HL-60 (cell line): ENCODE measurements around the gene DPEP2NB.

Experiments
- DNase-seq, 2 experiments: peaks; one replicate each; pipeline ENCODE4 v3.0.0-alpha.2; 2010 to 2020; ENCODE audit warnings: low read depth in 1 of 2, low spot score in 1 of 2
- H3K27ac ChIP-seq: fragments of 250-450 bp; sonication (Bioruptor Pico); replicated peaks from 2 replicates; pipeline ENCODE4 v1.5.1; 2020; ENCODE audit warnings: mild to moderate bottlenecking, moderate library complexity
- H3K27me3 ChIP-seq: fragments of 250-450 bp; sonication (Bioruptor Pico); 2 replicates; pipeline ENCODE4 v1.5.1; 2021; ENCODE audit warnings: mild to moderate bottlenecking, moderate library complexity; ENCODE audit not compliant: insufficient read depth, poor library complexity, severe bottlenecking
- H3K4me3 ChIP-seq: replicated peaks from 2 replicates; pipeline ENCODE4 v1.5.1; 2011; ENCODE audit warnings: mild to moderate bottlenecking, control low read depth, low read length; ENCODE audit not compliant: insufficient read depth
- GABPA ChIP-seq: IDR thresholded peaks from 2 replicates; pipeline ENCODE4 v1.6.1; 2012; ENCODE audit warnings: low read depth
- POLR2AphosphoS5 ChIP-seq: IDR thresholded peaks from 2 replicates; pipeline ENCODE4 v1.6.1; 2012; ENCODE audit warnings: low read depth
- SPI1 ChIP-seq: IDR thresholded peaks from 2 replicates; pipeline ENCODE4 v1.6.1; 2012; ENCODE audit warnings: low read depth, mild to moderate bottlenecking, borderline replicate concordance
- TF ChIP-seq, protein P1 (sequence below): IDR thresholded peaks from 2 replicates; pipeline ENCODE4 v1.6.1; 2012; ENCODE audit warnings: low read depth; ENCODE audit not compliant: insufficient replicate concordance
- TF ChIP-seq, protein P2 (sequence below): IDR thresholded peaks from one replicate; pipeline ENCODE4 v1.5.1; 2011; ENCODE audit warnings: low read length, control low read depth, inconsistent platforms; ENCODE audit not compliant: insufficient read depth

DPEP2NB gene

DNA sequence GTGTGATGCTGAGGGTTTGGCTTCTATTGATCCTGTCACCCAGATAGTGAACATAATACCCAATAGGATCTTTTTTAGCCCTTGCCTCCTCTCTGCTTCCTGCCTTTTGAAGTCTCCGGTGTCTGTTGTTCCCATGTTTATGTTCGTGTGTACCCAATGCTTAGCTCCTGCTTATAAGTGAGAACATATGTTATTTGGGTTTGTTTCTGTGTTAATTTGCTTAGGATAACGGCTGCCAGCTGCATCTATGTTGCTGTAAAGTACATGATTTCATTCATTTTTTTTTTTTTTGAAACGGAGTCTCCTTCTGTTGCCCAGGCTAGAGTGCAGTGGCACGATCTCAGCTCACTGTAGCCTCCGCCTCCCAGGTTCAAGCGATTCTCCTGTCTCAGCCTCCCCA is 30.4 kb upstream of the DPEP2NB start:
- DNase-seq = no peak
- Histone ChIP-seq H3K27me3 (no peaks in the 10 kb centered on the region), H3K4me3 (no peak overlapping the region), H3K27ac (no peak overlapping the region)
- no peak for TF ChIP-seq SPI1
- TF ChIP-seq, protein P1, sequence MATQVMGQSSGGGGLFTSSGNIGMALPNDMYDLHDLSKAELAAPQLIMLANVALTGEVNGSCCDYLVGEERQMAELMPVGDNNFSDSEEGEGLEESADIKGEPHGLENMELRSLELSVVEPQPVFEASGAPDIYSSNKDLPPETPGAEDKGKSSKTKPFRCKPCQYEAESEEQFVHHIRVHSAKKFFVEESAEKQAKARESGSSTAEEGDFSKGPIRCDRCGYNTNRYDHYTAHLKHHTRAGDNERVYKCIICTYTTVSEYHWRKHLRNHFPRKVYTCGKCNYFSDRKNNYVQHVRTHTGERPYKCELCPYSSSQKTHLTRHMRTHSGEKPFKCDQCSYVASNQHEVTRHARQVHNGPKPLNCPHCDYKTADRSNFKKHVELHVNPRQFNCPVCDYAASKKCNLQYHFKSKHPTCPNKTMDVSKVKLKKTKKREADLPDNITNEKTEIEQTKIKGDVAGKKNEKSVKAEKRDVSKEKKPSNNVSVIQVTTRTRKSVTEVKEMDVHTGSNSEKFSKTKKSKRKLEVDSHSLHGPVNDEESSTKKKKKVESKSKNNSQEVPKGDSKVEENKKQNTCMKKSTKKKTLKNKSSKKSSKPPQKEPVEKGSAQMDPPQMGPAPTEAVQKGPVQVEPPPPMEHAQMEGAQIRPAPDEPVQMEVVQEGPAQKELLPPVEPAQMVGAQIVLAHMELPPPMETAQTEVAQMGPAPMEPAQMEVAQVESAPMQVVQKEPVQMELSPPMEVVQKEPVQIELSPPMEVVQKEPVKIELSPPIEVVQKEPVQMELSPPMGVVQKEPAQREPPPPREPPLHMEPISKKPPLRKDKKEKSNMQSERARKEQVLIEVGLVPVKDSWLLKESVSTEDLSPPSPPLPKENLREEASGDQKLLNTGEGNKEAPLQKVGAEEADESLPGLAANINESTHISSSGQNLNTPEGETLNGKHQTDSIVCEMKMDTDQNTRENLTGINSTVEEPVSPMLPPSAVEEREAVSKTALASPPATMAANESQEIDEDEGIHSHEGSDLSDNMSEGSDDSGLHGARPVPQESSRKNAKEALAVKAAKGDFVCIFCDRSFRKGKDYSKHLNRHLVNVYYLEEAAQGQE = no peak
- no peak for TF ChIP-seq POLR2AphosphoS5
- TF ChIP-seq GABPA = no peak
- TF ChIP-seq, protein P2, sequence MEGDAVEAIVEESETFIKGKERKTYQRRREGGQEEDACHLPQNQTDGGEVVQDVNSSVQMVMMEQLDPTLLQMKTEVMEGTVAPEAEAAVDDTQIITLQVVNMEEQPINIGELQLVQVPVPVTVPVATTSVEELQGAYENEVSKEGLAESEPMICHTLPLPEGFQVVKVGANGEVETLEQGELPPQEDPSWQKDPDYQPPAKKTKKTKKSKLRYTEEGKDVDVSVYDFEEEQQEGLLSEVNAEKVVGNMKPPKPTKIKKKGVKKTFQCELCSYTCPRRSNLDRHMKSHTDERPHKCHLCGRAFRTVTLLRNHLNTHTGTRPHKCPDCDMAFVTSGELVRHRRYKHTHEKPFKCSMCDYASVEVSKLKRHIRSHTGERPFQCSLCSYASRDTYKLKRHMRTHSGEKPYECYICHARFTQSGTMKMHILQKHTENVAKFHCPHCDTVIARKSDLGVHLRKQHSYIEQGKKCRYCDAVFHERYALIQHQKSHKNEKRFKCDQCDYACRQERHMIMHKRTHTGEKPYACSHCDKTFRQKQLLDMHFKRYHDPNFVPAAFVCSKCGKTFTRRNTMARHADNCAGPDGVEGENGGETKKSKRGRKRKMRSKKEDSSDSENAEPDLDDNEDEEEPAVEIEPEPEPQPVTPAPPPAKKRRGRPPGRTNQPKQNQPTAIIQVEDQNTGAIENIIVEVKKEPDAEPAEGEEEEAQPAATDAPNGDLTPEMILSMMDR = no peak

DNA sequence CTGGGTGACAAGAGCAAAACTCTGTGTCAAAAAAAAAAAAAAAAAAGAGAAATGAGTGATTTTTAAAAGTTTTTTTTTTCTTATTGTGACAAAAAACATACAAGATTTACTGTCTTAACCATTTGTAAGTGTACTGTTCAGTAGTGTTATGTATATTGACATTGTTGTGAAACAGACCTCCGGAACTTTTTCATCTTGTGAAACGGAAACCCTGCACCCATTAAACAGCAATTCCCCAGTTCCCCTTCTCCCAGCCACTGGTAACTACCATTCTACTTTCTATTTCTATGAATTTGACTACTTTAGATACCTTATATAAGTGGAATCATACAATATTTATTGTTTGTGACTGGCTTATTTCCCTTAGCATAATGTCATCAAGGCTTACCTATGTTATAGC is 26.1 kb upstream of the DPEP2NB start:
- Histone ChIP-seq H3K27ac (peak overlapping the region; percentile 73), H3K4me3 (no peak overlapping the region), H3K27me3 (no peaks in the 10 kb centered on the region)
- DNase-seq = peak; percentile 72 to 79
- peak; percentile 87 for TF ChIP-seq SPI1
- TF ChIP-seq, protein P2 = no peak
- TF ChIP-seq, protein P1 = no peak

- H3K27ac ChIP-seq = peak overlapping the region; percentile 73
- DNase-seq = peak; percentile 69 to 91
- no peak for TF ChIP-seq POLR2AphosphoS5
- TF ChIP-seq, protein P2 = peak; percentile 69
- TF ChIP-seq GABPA = no peak
- no peak for TF ChIP-seq SPI1
- TF ChIP-seq, protein P1 = no peak
- no peaks in the 10 kb centered on the region for H3K27me3 ChIP-seq
- H3K4me3 ChIP-seq = no peak overlapping the region
Observed at GRCh38 chr16:68040506-68041288, 25.0 kb upstream of the DPEP2NB start.
